IMR-90 (cell line): ENCODE results near the gene STK10. TPM values are rescaled to one million over a fixed set of nuclear protein-coding genes. Genes with fewer than 3 reads are reported as not detected.

Experiments used
- ATAC-seq: fragments of 200-7000 bp; cut with Tn5 transposase; 2 replicates; pipeline ENCODE4 v1.9.1; 2020; ENCODE audit warnings: low read depth, mild to moderate bottlenecking, moderate library complexity
- BruUV-seq: library from RNA; stranded (reverse); fragments of 400-500 nt; replicated peaks from 2 replicates; lab custom pipeline; 2021; lab: Mats Ljungman, UMichigan
- CTCF ChIA-PET: fragments of 300-600 bp; formaldehyde crosslinking; extraction: SDS; loops from one replicate; lab custom pipeline; 2021; ENCODE audit warnings: antibody characterized with exemption; lab: Yijun Ruan, JAX
- POLR2A ChIA-PET: fragments of 300-600 bp; sonication (Branson Sonifier 250); formaldehyde crosslinking; loops from one replicate; lab custom pipeline; 2022; ENCODE audit warnings: antibody characterized with exemption; ENCODE audit not compliant: unreplicated experiment; lab: Charles Lee
- DNase-seq: peaks from one replicate; pipeline ENCODE4 v3.0.0; 2013
- H2AFZ ChIP-seq: replicated peaks from 2 replicates; pipeline ENCODE3; 2013; ENCODE audit warnings: low read length, mild to moderate bottlenecking; ENCODE audit not compliant: poor library complexity
- H2AK5ac ChIP-seq: 2 replicates; pipeline ENCODE4 v1.6.1; 2013; ENCODE audit warnings: low read depth, low read length, inconsistent platforms
- H2AK9ac ChIP-seq: replicated peaks from 2 replicates; pipeline ENCODE3; 2013; ENCODE audit warnings: mild to moderate bottlenecking, low read depth, low read length, moderate library complexity; ENCODE audit not compliant: poor library complexity
- H2BK120ac ChIP-seq: 2 replicates; pipeline ENCODE4 v1.6.1; 2013; ENCODE audit warnings: low read depth, low read length, inconsistent platforms
- H2BK15ac ChIP-seq: 3 replicates; pipeline ENCODE4 v1.6.1; 2013; ENCODE audit warnings: low read depth, low read length, inconsistent platforms
- H2BK20ac ChIP-seq: 2 replicates; pipeline ENCODE4 v1.6.1; 2013; ENCODE audit warnings: low read depth, mild to moderate bottlenecking, inconsistent platforms, low read length, moderate library complexity
- H2BK5ac ChIP-seq: 2 replicates; pipeline ENCODE4 v1.6.1; 2013; ENCODE audit warnings: mild to moderate bottlenecking, low read depth, low read length, inconsistent platforms; ENCODE audit not compliant: poor library complexity, severe bottlenecking
- H3K14ac ChIP-seq: replicated peaks from 2 replicates; pipeline ENCODE4 v1.6.1; 2013; ENCODE audit warnings: low read depth, low read length, inconsistent platforms
- H3K18ac ChIP-seq: 2 replicates; pipeline ENCODE4 v1.6.1; 2013; ENCODE audit warnings: low read depth, low read length, control low read depth
- H3K23ac ChIP-seq: 2 replicates; pipeline ENCODE4 v1.6.1; 2013; ENCODE audit warnings: low read depth, low read length, inconsistent platforms
- H3K27ac ChIP-seq: 2 replicates; pipeline ENCODE4 v1.5.1; 2013; ENCODE audit warnings: mild to moderate bottlenecking, control low read depth, low read length; ENCODE audit not compliant: insufficient read depth
- H3K27me3 ChIP-seq: 2 replicates; pipeline ENCODE4 v1.6.1; 2013; ENCODE audit warnings: low read length; ENCODE audit not compliant: control insufficient read depth, insufficient read depth
- H3K36me3 ChIP-seq: 2 replicates; pipeline ENCODE4 v1.6.1; 2013; ENCODE audit warnings: low read length, mixed read lengths; ENCODE audit not compliant: control insufficient read depth, insufficient read depth
- H3K4ac ChIP-seq: 2 replicates; pipeline ENCODE4 v1.6.1; 2013; ENCODE audit warnings: low read depth, low read length, inconsistent platforms
- H3K4me1 ChIP-seq: 2 replicates; pipeline ENCODE4 v1.6.1; 2013; ENCODE audit warnings: low read length, mixed read lengths; ENCODE audit not compliant: control insufficient read depth, insufficient read depth
- H3K4me2 ChIP-seq: 2 replicates; pipeline ENCODE4 v1.6.1; 2013; ENCODE audit warnings: low read depth, mild to moderate bottlenecking, control low read depth, low read length, moderate library complexity
- H3K4me3 ChIP-seq: 2 replicates; pipeline ENCODE4 v1.5.1; 2013; ENCODE audit warnings: low read depth, mild to moderate bottlenecking, control low read depth, low read length, moderate library complexity; ENCODE audit not compliant: insufficient read depth
- H3K56ac ChIP-seq: 2 replicates; pipeline ENCODE4 v1.6.1; 2013; ENCODE audit warnings: low read length, inconsistent platforms; ENCODE audit not compliant: insufficient read depth; ENCODE audit errors: extremely low read depth
- H3K79me1 ChIP-seq, 2 experiments: 2 replicates each; pipeline ENCODE4 v1.6.1; 2013; ENCODE audit warnings: low read length in 2 of 2, inconsistent platforms in 1 of 2, low read depth in 1 of 2
- H3K9ac ChIP-seq: 2 replicates; pipeline ENCODE4 v1.6.1; 2013; ENCODE audit warnings: low read depth, low read length, control low read depth
- H3K9me1 ChIP-seq: 2 replicates; pipeline ENCODE4 v1.6.1; 2013; ENCODE audit warnings: low read length, inconsistent platforms; ENCODE audit not compliant: insufficient read depth
- H3K9me3 ChIP-seq: 2 replicates; pipeline ENCODE4 v1.6.1; 2013; ENCODE audit warnings: low read length; ENCODE audit not compliant: control insufficient read depth, insufficient read depth
- H4K20me1 ChIP-seq: 2 replicates; pipeline ENCODE4 v1.6.1; 2013; ENCODE audit warnings: low read length, inconsistent platforms; ENCODE audit not compliant: insufficient read depth
- H4K5ac ChIP-seq: 2 replicates; pipeline ENCODE4 v1.6.1; 2013; ENCODE audit warnings: mild to moderate bottlenecking, low read depth, low read length, control low read depth
- H4K8ac ChIP-seq, 2 experiments: 2 replicates each; pipeline ENCODE4 v1.6.1; 2013; ENCODE audit warnings: low read depth in 2 of 2, low read length in 2 of 2, control low read depth in 1 of 2, inconsistent platforms in 1 of 2
- H4K91ac ChIP-seq: 2 replicates; pipeline ENCODE4 v1.6.1; 2013; ENCODE audit warnings: low read depth, low read length, inconsistent platforms; ENCODE audit not compliant: insufficient read depth
- BHLHE40 ChIP-seq: fragments of 150-350 bp; IDR thresholded peaks from 2 replicates; pipeline ENCODE4 v1.6.1; 2016; ENCODE audit warnings: mild to moderate bottlenecking, low read depth, low read length
- CEBPB ChIP-seq: IDR thresholded peaks from 2 replicates; pipeline ENCODE4 v1.6.1; 2012; ENCODE audit warnings: low read depth, low read length, improper control_type of control experiment
- CHD1 ChIP-seq: IDR thresholded peaks from 2 replicates; pipeline ENCODE4 v1.6.1; 2012; ENCODE audit warnings: low read depth, low read length, improper control_type of control experiment
- CTCF ChIP-seq: conservative IDR thresholded peaks from 2 replicates; pipeline ENCODE4 v1.5.1; 2012; ENCODE audit warnings: mild to moderate bottlenecking, low read depth, low read length, improper control_type of control experiment
- ELK1 ChIP-seq: fragments of 150-350 bp; IDR thresholded peaks from 2 replicates; pipeline ENCODE4 v1.6.1; 2016; ENCODE audit warnings: low read depth, mild to moderate bottlenecking, low read length, moderate library complexity, borderline replicate concordance
- FOS ChIP-seq: fragments of 150-350 bp; IDR thresholded peaks from 2 replicates; pipeline ENCODE4 v1.6.1; 2016; ENCODE audit warnings: low read depth, low read length
- MAFK ChIP-seq: IDR thresholded peaks from 2 replicates; pipeline ENCODE4 v1.6.1; 2012; ENCODE audit warnings: low read depth, low read length, improper control_type of control experiment
- MAZ ChIP-seq: IDR thresholded peaks from 2 replicates; pipeline ENCODE4 v1.6.1; 2012; ENCODE audit warnings: low read depth, mild to moderate bottlenecking, low read length, improper control_type of control experiment, moderate library complexity, borderline replicate concordance
- MXI1 ChIP-seq: IDR thresholded peaks from 2 replicates; pipeline ENCODE4 v1.6.1; 2012; ENCODE audit warnings: low read depth, mild to moderate bottlenecking, low read length, moderate library complexity, borderline replicate concordance
- NFE2L2 ChIP-seq: fragments of 150-350 bp; IDR thresholded peaks from 2 replicates; pipeline ENCODE4 v1.6.1; 2016; ENCODE audit warnings: low read depth, mild to moderate bottlenecking, low read length
- POLR2A ChIP-seq: IDR thresholded peaks from 2 replicates; pipeline ENCODE4 v1.6.1; 2012; ENCODE audit warnings: mild to moderate bottlenecking, low read depth, low read length
- RAD21 ChIP-seq: IDR thresholded peaks from 2 replicates; pipeline ENCODE4 v1.6.1; 2012; ENCODE audit warnings: low read length, improper control_type of control experiment
- RCOR1 ChIP-seq: IDR thresholded peaks from 2 replicates; pipeline ENCODE4 v1.6.1; 2012; ENCODE audit warnings: mild to moderate bottlenecking, low read length, improper control_type of control experiment; ENCODE audit not compliant: insufficient replicate concordance
- RFX5 ChIP-seq: IDR thresholded peaks from 2 replicates; pipeline ENCODE4 v1.8.0; 2012; ENCODE audit warnings: low read depth, mild to moderate bottlenecking, low read length, moderate library complexity
- SMC3 ChIP-seq: fragments of 150-350 bp; IDR thresholded peaks from 2 replicates; pipeline ENCODE4 v1.6.1; 2016; ENCODE audit warnings: low read depth, mild to moderate bottlenecking, antibody characterized with exemption, low read length, moderate library complexity
- USF2 ChIP-seq: fragments of 150-350 bp; IDR thresholded peaks from 2 replicates; pipeline ENCODE4 v1.6.1; 2017; ENCODE audit warnings: mild to moderate bottlenecking, antibody characterized with exemption, low read length, low read depth
- WGBS, 2 experiments: methylation state at CpG; one replicate each; pipeline versions ENCODE4 v1.1.5 to v1.1.7; 2013; ENCODE audit warnings: missing lambda C conversion rate in 2 of 2; ENCODE audit not compliant: insufficient read length in 1 of 2; ENCODE audit errors: extremely low coverage in 2 of 2; 5-methylcytosine and 5-hydroxymethylcytosine counted together
- dilution Hi-C: fragments of 300-500 bp; cut with HindIII; formaldehyde crosslinking; loops from one replicate; pipeline ENCODE4 v1.14.3; 2018; ENCODE audit warnings: low sequenced_read_pairs; ENCODE audit not compliant: unreplicated experiment
- in situ Hi-C: fragments of 300-500 bp; cut with MboI; formaldehyde crosslinking; loops from 3 replicates; pipeline ENCODE4 v1.14.3; 2019; ENCODE audit warnings: low sequenced_read_pairs, inconsistent platforms, mixed read lengths
- intact Hi-C: fragments of 100-400 bp; cut with micrococcal nuclease; formaldehyde crosslinking; loops from 2 replicates; pipeline ENCODE4 v1.10.0; 2022
- polyA plus RNA-seq, 3 experiments: library from polyadenylated mRNA; depleted of rRNA; stranded (reverse); fragments of >200 nt; gene quantifications; 2 replicates each; pipeline ENCODE4 v1.2.3, GENCODE V29; 2012; ENCODE audit warnings: low replicate concordance in 1 of 3
- total RNA-seq: library from RNA; depleted of rRNA; stranded (reverse); fragments of >200 nt; gene quantifications from 2 replicates; pipeline ENCODE4 v1.2.3, GENCODE V29; 2012

The STK10 gene
- total and polyA plus RNA-seq, 2 of the 4 experiments (the other 2 are of a cell fraction), result 15.4 to 18.5 TPM

GRCh38 chr5:172109749-172110148 is 78.3 kb downstream of the STK10 start:
- TF ChIP-seq RCOR1 (no peak), MAFK (no peak), CTCF (no peak), USF2 (no peak), BHLHE40 (no peak), NFE2L2 (no peak), MXI1 (no peak), POLR2A (no peak), MAZ (no peak), FOS (no peak), SMC3 (no peak), CEBPB (no peak), RAD21 (no peak), CHD1 (no peak), RFX5 (no peak), ELK1 (no peak)
- POLR2A ChIA-PET, result no interaction called here
- no TSS peak for BruUV-seq

More at GRCh38 chr5:172109749-172110148, 78.3 kb downstream of the STK10 start:
- H2BK15ac ChIP-seq, result no peak overlapping the region
- H3K4me3 ChIP-seq, result no peak overlapping the region
- no peaks in the 10 kb centered on the region for H3K9me1 ChIP-seq
- no peak overlapping the region for H3K18ac ChIP-seq
- H2AK5ac ChIP-seq, result no peak overlapping the region
- no peak for ATAC-seq
- intact Hi-C loops, result loop anchor here (10.0 kb wide), 2 partner anchors 245 to 345 kb away; partner anchors contain the start of gene SH3PXD2B
- H4K20me1 ChIP-seq, result no peaks in the 10 kb centered on the region
- 96% methylated on average over 3 of the region's 8 CpGs; no CpG with 5 or more reads in 1 of the 2 experiments for WGBS, 2 experiments
- dilution Hi-C loops, result no loop called here
- H2AK9ac ChIP-seq, result peak overlapping the region; percentile 48
- peaks cover 3 to 44% of the 10 kb centered on the region in 2 experiments; a peak in 2 of 4 replicates for H3K79me1 ChIP-seq
- in situ Hi-C loops, result loop anchor here (10.0 kb wide), 1 partner anchor 175 kb away; the partner anchor contains the start of gene UBTD2
- no peaks in the 10 kb centered on the region for H3K27me3 ChIP-seq
- H4K5ac ChIP-seq, result no peak overlapping the region
- H3K23ac ChIP-seq, result no peak overlapping the region; the same call in 1 of the 2 replicates
- peak overlapping the region; percentile 34; the same call in 1 of the 2 replicates for H3K4ac ChIP-seq
- H4K8ac ChIP-seq, result no peak overlapping the region
- no peak overlapping the region for H3K27ac ChIP-seq
- H2BK120ac ChIP-seq, result no peak overlapping the region; the same call in 1 of the 2 replicates
- peaks cover 21% of the 10 kb centered on the region for H3K4me1 ChIP-seq
- no peak overlapping the region for H3K14ac ChIP-seq
- no peak overlapping the region for H3K4me2 ChIP-seq
- no peak overlapping the region for H2BK20ac ChIP-seq
- H3K9ac ChIP-seq, result no peak overlapping the region
- H3K9me3 ChIP-seq, result no peaks in the 10 kb centered on the region
- peaks cover 5% of the 10 kb centered on the region for H3K36me3 ChIP-seq
- H3K56ac ChIP-seq, result no peak overlapping the region
- no peak for DNase-seq
- no peak overlapping the region for H2AFZ ChIP-seq
- no peak overlapping the region for H2BK5ac ChIP-seq
- CTCF ChIA-PET, result no interaction called here
- H4K91ac ChIP-seq, result no peak overlapping the region; the same call in 1 of the 2 replicates
